Stimulated activated CD4-positive, alpha-beta T cell treated with anti-CD3 and anti-CD28 coated beads, Interleukin-1b, Interleukin-23, amount 100 ng/mL, for 1 hour (primary cell): ENCODE results near the gene PCSK9.
"Not testable (repeated sequence)": the region's sequence is repeated elsewhere in the genome, so short reads cannot be mapped to it uniquely, and the experiment has no call there.

Experiments used
- DNase-seq, 2 donors: peaks; one replicate each; pipeline ENCODE4 v3.0.0-alpha.2; 2020; ENCODE audit warnings: low read depth in 2 of 2

Gene PCSK9

DNA sequence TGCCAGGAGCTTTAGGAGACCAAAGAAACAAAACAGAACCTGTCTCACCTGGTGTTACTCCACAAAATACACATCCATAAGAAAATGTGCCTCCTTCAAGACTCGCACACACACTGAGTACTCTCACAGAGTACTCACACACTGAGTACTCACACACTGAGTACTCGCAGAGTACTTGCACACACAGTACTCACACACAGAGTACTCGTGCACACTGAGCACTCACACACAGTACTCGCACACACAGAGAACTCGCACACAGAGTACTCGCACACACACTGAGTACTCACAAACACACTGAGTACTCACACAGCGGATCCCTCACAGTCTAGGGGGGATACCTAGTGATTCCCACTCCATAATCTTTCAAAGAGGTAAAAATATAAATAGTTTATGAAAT lies 40.3 kb downstream of the PCSK9 start:
- no peak for DNase-seq

DNA sequence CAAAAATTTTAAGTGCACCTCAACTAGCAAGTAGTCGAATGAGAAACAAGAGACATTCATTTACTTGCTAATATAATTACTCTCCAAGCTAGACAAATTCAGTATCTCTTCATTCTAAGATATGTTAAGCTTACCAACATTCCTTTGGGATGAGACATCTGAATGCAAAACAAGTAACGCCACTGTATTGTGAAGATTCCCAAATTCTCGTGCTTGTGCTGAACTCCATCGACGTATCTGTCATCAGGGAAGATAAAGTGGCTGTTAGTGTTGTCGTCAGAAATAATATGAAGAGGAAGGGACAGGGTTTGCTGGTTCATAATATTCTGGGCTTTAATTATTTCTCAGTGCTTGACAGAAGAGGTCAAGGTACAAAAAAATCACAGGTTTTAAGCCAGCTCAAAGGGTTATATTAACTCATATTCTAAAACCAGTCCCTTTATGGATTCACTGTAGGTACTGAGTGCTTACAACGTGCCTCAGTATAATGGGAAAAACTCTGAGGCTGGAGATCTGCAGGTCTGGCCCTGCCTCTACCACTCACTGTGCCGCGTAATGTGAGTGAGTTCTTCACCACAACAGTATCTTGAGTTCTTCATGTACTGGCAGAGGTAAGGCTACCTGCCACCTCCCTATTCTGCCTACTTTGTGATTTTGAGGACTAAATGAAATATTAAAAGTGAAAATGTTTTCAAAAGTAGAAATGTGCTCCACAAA lies 42.0 kb downstream of the PCSK9 start:
- DNase-seq, result no peak

DNA sequence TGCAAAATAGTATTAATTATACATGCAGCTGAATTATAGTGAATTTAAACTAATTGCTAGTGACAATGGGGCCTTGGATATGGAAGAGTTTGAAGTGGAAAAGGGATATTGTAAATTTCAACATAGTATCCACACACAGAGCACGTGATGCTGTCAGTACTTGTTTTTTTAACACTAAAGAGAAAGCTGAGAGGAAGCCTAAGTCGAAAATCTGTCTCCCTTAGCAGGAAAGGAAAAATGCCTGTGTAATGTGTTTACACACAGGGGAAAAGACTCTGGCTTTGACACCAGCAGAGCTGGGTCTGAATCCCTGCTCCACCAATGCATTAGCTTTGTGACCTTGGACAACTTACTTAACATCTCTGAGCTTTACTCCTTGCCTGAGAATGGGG lies 42.6 kb downstream of the PCSK9 start:
- DNase-seq, result no peak

DNA sequence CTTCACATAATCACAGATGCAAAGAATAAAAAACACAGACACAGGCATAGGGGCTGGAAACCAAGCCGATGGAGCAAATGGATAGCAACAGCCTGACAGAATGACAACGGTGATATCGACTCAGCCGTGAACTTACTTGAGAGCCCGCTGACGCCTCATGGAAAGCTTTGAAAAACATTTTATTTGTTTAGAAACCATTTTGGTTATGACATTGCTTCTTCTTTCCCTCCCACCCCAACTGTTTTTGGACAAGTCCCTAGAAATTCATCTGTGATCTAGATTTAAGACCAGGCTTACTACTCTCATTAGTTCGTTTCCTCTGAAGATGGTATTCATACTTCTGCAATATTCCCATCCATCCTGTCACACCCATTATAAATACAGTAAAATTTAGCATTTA lies 44.9 kb downstream of the PCSK9 start:
- DNase-seq, result no peak

DNA sequence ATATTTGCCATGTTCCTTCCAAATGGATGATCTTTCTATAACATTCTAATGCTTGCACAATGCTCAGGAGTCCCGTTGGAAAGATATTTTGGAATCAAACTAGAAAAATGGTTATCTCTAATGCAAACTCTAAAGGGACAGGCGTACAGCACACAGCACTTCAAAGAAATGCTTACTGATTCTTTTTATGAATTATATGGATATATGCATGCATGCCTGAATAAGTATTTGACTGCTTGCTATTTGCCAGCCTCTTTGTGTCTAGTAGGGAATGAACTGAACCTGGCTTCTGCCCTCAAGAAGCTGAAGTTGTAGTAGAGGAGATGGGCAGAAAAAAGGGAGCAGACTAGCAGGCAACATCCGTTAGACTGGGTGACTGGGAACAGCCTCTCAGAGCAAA lies 48.1 kb downstream of the PCSK9 start:
- no peak for DNase-seq

DNA sequence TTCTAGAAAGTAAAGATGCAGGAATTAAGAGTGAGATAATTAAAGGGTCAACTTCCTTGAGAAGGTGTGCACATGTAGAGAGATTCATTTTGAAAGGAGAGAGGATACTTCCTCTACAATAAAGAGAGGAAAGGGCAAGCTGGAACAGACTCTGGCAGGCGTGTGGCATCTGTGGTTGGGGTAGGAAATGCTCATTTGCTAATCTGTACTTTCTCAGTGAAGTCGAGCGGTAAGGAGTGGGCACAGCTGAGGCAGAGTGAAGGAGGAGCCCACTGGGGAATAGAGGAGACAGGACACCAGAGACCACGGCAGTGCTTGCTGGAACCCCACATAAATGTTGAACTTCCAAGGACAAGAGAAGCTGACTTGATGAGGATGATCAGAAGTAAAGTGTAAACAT lies 49.1 kb downstream of the PCSK9 start:
- DNase-seq, result no peak

DNA sequence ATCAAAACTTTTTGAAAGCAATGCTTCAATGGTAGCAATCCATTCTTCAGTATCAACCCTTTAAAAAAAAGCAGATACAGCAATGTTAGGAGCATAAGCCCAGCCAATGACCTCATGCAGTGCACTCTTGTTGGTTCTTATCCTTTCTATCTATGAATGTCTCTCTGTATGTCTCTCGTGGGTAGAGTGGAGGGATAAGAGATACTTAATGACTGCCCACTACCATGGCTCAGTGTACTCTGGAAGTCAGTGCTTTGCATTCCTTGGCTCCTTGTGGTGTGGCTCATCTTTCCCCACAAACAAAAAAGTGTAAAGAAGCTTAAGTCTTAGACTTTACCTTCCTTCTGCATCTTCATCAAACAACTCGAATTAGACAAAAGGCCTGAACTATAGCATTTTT lies 50.3 kb downstream of the PCSK9 start:
- DNase-seq, result no peak

DNA sequence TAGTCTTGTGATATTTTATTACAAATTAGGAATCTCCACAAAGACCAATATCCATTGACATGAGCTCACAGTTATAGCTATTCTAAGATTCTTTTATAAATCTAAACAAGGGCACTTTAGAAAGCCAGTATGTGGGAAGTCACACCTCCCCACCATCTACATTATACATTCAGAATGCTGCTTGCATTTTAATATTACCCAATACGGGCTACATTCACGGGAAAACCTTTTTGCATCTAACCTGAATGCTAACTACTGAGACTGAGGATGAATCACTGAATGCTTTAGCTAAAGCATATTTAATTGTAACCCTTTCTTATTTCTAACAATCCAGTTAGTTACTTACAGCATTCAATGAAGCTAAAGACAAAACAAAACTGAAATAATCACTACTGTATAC lies 53.1 kb downstream of the PCSK9 start:
- DNase-seq, result no peak

DNA sequence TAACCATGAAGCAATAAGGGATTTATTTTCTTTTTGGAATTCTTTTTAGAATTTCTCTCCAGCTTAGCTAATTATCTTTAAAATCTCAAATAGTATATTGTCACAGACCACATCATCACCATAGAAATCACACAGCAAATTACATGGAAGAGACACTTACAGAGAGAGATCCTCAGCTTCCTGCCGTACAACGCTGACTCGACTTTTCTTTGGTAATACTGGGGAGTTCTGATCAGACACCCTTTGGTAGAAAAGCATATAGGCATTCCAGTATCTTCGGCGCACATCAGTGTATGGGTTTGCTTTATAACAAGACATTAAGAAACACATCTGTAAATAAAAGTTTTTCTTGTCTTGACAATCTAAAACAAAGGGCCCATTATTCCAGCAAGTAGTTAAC lies 55.7 kb downstream of the PCSK9 start:
- DNase-seq, result no peak

DNA sequence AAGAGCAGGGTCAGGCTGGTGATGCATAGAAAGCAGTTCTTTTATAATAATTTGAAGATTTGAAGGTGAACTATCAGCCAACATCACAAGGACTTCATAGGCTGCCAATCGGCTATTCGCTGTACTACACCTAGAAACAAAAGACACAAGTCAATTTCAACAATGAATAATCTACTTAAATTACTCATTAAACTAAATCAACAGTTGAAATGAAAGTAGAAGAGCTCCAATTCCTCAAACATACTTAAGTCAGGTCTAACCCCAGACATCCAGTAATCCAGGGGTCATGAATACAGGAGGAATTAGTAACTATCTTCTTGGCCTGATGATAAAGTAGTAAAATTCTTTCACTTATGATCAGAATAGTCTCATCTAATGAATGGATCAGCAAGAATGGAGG lies 64.5 kb downstream of the PCSK9 start:
- DNase-seq, result no peak

DNA sequence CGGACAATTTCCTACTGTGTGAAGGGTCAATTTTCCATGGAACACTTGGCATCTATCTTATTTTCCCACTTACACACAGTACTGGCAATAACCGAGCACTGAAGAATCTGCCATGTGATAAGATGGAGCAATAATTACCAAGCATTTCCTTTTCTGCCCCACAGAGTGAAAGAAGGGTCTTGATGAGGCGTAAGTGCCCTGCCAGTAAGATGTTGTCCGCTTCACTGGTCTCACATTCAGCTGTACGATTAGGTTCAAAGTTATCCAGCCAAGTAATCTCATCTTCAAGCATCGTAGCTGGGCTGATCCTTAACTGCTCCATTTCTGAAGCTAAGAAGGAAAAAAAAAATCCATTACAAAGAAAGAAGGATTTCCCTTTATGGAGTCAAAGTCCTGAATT lies 67.8 kb downstream of the PCSK9 start:
- no peak for DNase-seq

DNA sequence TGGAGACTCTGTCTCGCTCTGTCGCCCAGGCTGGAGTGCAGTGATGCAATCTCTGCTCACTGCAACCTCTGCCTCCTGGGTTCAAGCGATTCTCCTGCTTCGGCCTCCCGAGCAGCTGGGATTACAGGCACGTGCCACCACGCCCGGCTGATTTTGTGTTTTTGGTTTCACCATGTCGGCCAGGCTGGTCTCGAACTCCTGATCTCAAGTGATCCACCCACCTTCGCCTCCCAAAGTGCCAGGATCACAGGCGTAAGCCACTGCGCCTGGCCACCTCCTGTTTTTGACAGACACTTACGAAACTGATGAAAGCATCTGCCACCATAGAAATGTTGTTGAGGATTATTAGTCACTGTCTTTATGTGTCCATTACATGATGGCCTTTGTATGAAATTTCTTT lies 69.7 kb downstream of the PCSK9 start:
- DNase-seq, result not testable (repeated sequence)
